ENCODE results near the gene LINC00305.

GRCh38 chr18:64191069-64191468 lies 42.2 kb upstream of the LINC00305 start:
- no peak for TF ChIP-seq CTCF (IDR thresholded peaks at IDR 0.05)
- no peak for TF ChIP-seq POLR2A (IDR thresholded peaks at IDR 0.05)

Data from breast epithelium (tissue), 3 donors.